Keratinocyte (primary cell): ENCODE measurements around the gene CLCN4. TPM values are rescaled to one million over a fixed set of nuclear protein-coding genes. Genes with fewer than 3 reads are reported as not detected.

ENCODE experiments used
- DNase-seq: peaks from one replicate; pipeline ENCODE4 v3.0.0-alpha.2; 2011; ENCODE audit warnings: low read depth, missing footprints, low spot score
- FAIRE-seq: peaks from 2 replicates; lab custom pipeline; 2011; peaks lifted over from hg19 to GRCh38; lab: Jason Lieb, UNC
- H2AFZ ChIP-seq: 2 replicates; pipeline ENCODE4 v1.6.0; 2012; ENCODE audit warnings: low read length, control low read depth, inconsistent platforms; ENCODE audit not compliant: control insufficient read depth
- H3K27ac ChIP-seq: 2 replicates; pipeline ENCODE4 v1.5.1; 2011; ENCODE audit warnings: low read length; ENCODE audit not compliant: control insufficient read depth, insufficient read depth
- H3K27me3 ChIP-seq: 3 replicates; pipeline ENCODE4 v1.6.0; 2011; ENCODE audit warnings: low read length; ENCODE audit not compliant: control insufficient read depth, insufficient read depth; ENCODE audit errors: extremely low read depth
- H3K36me3 ChIP-seq, 2 experiments: 2 replicates in 1 of 2; 3 replicates in 1 of 2; pipeline ENCODE4 v1.5.1; 2011; ENCODE audit warnings: low read length in 2 of 2, mild to moderate bottlenecking in 1 of 2; ENCODE audit not compliant: control insufficient read depth in 2 of 2, insufficient read depth in 2 of 2; ENCODE audit errors: extremely low read depth in 1 of 2
- H3K4me1 ChIP-seq: 3 replicates; pipeline ENCODE4 v1.5.1; 2011; ENCODE audit warnings: low read length; ENCODE audit not compliant: control insufficient read depth, insufficient read depth; ENCODE audit errors: extremely low read depth
- H3K4me2 ChIP-seq: 3 replicates; pipeline ENCODE4 v1.6.0; 2011; ENCODE audit warnings: low read depth, low read length; ENCODE audit not compliant: control insufficient read depth, insufficient read depth; ENCODE audit errors: extremely low read depth
- H3K4me3 ChIP-seq, 3 experiments: fragments of 200-600 bp in 1 of 3; sonication (generic) in 1 of 3; 2 replicates in 2 of 3; 3 replicates in 1 of 3; pipeline ENCODE4 v1.5.1; 2011 to 2016; ENCODE audit warnings: low read length in 3 of 3, mild to moderate bottlenecking in 3 of 3, control low read depth in 2 of 3, inconsistent platforms in 1 of 3, low read depth in 1 of 3, mixed read lengths in 1 of 3, mixed run types in 1 of 3, moderate library complexity in 1 of 3; ENCODE audit not compliant: control insufficient read depth in 2 of 3, insufficient read depth in 2 of 3; ENCODE audit errors: extremely low read depth in 1 of 3
- H3K79me2 ChIP-seq: 2 replicates; pipeline ENCODE4 v1.6.0; 2012; ENCODE audit warnings: low read length; ENCODE audit not compliant: control insufficient read depth, insufficient read depth
- H3K9ac ChIP-seq: 3 replicates; pipeline ENCODE4 v1.6.0; 2011; ENCODE audit warnings: low read length; ENCODE audit not compliant: control insufficient read depth, insufficient read depth; ENCODE audit errors: extremely low read depth
- H3K9me1 ChIP-seq: 3 replicates; pipeline ENCODE4 v1.6.0; 2011; ENCODE audit warnings: low read length; ENCODE audit not compliant: control insufficient read depth, insufficient read depth; ENCODE audit errors: extremely low read depth
- H3K9me3 ChIP-seq: 2 replicates; pipeline ENCODE4 v1.5.1; 2012; ENCODE audit warnings: low read depth, low read length; ENCODE audit not compliant: control insufficient read depth
- H4K20me1 ChIP-seq: 3 replicates; pipeline ENCODE4 v1.6.0; 2011; ENCODE audit warnings: low read length; ENCODE audit not compliant: control insufficient read depth, insufficient read depth; ENCODE audit errors: extremely low read depth
- EZH2 ChIP-seq: IDR thresholded peaks from one replicate; pipeline ENCODE4 v1.6.1; 2012; ENCODE audit warnings: inconsistent platforms, mild to moderate bottlenecking, low read length, moderate library complexity
- dilution Hi-C: fragments of 300-500 bp; cut with MboI; formaldehyde crosslinking; loops from one replicate; pipeline ENCODE4 v1.7.0; 2020; ENCODE audit warnings: low sequenced_read_pairs; ENCODE audit not compliant: extremely low pct_ligation_motif_present
- polyA plus RNA-seq, 5 experiments: library from polyadenylated mRNA; depleted of rRNA in 3 of 5; stranded (reverse) in 3 of 5; stranded (forward) in 1 of 5; unstranded in 1 of 5; fragments of >200 nt; gene quantifications; 1 replicate in 1 of 5; 2 replicates in 3 of 5; 3 replicates in 1 of 5; pipeline versions ENCODE4 v1.2.1 to v1.2.3, GENCODE V29; 2011 to 2012; ENCODE audit warnings: missing spikeins in 2 of 5, low read depth in 1 of 5, low replicate concordance in 1 of 5
- TF ChIP-seq, protein P1 (sequence below), 3 experiments: IDR thresholded peaks in 1 of 3; conservative IDR thresholded peaks in 1 of 3; optimal IDR thresholded peaks in 1 of 3; 2 replicates in 2 of 3; 3 replicates in 1 of 3; pipeline versions ENCODE3 to v1.5.1; 2011; ENCODE audit warnings: low read length in 3 of 3, mild to moderate bottlenecking in 3 of 3, moderate library complexity in 2 of 3, control low read depth in 1 of 3, inconsistent platforms in 1 of 3; ENCODE audit not compliant: insufficient read depth in 2 of 3; ENCODE audit errors: extremely low read depth in 1 of 3

The CLCN4 gene
- polyA plus RNA-seq, 1 donor (not counting 4 experiments of a cell fraction or from before 2014, with no cell fraction given), result 0.24 TPM

DNA sequence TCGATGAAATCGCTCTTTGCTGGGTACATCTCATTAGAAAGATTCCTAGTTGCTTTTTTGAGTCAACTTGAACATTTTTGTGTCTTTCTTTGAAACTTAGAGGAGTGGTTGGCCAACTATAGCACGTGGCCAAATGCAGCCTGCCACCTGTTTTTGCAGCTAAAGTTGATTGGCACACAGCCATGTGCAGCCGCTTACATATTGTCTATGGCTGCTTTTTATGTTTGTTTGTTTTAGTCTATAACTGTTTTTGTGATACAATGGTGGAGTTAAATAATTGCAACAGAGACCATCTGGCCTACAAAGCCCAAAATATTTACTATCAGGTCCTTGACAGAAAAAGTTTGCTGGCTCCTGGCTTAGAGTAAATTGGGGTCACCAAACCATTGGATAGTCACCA, 86.3 kb downstream of the CLCN4 start:
- H3K4me2 ChIP-seq, result no peak overlapping the region
- H3K4me1 ChIP-seq, result peaks cover 7% of the 10 kb centered on the region
- H3K27ac ChIP-seq, result no peak overlapping the region
- no peak overlapping the region for H3K9ac ChIP-seq
- H4K20me1 ChIP-seq, result no peaks in the 10 kb centered on the region
- no peak overlapping the region for H2AFZ ChIP-seq
- H3K79me2 ChIP-seq, result no peaks in the 10 kb centered on the region
- no peak overlapping the region for H3K4me3 ChIP-seq
- H3K27me3 ChIP-seq, result no peaks in the 10 kb centered on the region
- no peaks in the 10 kb centered on the region for H3K9me3 ChIP-seq
- dilution Hi-C loops, result no loop called here
- TF ChIP-seq EZH2, result no peak
- H3K36me3 ChIP-seq, result no peaks in the 10 kb centered on the region
- no peak for DNase-seq
- no peaks in the 10 kb centered on the region for H3K9me1 ChIP-seq
- FAIRE-seq, result no peak

DNA sequence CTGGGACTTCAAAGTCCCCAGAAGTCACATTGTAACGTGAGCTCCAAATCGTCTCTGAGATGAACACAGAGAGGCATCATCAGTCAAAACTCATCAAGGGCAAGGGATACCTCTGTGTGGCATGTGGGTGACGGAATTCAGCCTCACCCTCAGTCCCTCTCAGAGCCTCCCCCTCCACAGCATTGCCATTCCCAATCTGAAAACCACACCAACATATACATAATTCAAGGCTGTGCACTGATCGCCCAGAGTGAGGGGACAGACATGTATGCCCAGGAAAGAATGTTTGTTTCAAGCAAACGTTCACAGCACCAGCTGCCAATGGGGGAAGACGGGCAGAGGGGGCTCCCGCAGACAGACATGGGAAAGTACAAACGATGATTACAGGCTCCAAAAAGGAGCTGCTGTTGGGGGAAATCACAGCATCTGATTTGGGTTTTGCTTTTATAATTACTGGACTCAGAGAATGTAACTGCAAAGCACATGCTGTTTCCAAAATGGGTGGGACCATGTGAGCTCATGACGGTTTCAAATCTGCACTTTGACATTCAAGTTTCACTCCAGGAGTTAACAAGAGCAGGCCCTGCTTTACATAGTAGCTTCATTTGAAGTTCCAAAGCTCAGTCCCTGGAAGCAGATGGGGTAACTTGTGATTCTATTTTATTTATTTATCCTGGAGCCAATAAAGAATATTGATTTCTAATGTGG, 88.3 kb downstream of the CLCN4 start:
- DNase-seq (no peak), FAIRE-seq (no peak)
- Histone ChIP-seq H3K79me2 (no peaks in the 10 kb centered on the region), H3K4me3 (no peak overlapping the region), H2AFZ (no peak overlapping the region), H3K27ac (no peak overlapping the region), H3K9ac (no peak overlapping the region), H3K9me3 (no peaks in the 10 kb centered on the region), H3K9me1 (no peaks in the 10 kb centered on the region), H4K20me1 (no peaks in the 10 kb centered on the region), H3K27me3 (no peaks in the 10 kb centered on the region), H3K36me3 (no peaks in the 10 kb centered on the region), H3K4me1 (peaks cover 7% of the 10 kb centered on the region), H3K4me2 (no peak overlapping the region)
- dilution Hi-C loops, result no loop called here
- no peak for TF ChIP-seq EZH2
- TF ChIP-seq, protein P1, sequence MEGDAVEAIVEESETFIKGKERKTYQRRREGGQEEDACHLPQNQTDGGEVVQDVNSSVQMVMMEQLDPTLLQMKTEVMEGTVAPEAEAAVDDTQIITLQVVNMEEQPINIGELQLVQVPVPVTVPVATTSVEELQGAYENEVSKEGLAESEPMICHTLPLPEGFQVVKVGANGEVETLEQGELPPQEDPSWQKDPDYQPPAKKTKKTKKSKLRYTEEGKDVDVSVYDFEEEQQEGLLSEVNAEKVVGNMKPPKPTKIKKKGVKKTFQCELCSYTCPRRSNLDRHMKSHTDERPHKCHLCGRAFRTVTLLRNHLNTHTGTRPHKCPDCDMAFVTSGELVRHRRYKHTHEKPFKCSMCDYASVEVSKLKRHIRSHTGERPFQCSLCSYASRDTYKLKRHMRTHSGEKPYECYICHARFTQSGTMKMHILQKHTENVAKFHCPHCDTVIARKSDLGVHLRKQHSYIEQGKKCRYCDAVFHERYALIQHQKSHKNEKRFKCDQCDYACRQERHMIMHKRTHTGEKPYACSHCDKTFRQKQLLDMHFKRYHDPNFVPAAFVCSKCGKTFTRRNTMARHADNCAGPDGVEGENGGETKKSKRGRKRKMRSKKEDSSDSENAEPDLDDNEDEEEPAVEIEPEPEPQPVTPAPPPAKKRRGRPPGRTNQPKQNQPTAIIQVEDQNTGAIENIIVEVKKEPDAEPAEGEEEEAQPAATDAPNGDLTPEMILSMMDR (optimal IDR thresholded peaks at IDR 0.05 in 1 of 3, IDR thresholded peaks at IDR 0.05 in 1 of 3, conservative IDR thresholded peaks at IDR 0.05 in 1 of 3; ENCODE audit: extremely low read depth in 1 of 3, insufficient read depth in 2 of 3, low read length in 3 of 3), result no peak

DNA sequence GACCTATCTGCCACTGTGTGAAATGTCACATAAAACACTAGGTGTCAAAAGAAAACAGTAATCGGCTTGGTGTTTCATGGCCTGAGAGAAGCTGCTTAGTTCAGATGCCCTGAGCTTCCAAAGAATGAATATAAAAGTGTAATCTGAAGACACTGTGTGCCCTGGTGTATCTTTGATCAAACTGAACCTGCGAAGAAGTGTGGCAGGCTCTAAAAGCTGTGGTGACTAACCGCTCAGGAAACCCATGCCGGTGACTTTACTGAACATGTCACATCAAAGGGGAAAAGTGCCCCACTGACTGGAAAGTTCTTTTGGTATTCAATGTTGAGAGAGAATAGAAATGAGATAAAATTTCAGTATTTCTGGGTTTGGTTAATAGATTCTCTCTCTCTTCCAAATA, 89.1 kb downstream of the CLCN4 start:
- no peak overlapping the region for H2AFZ ChIP-seq
- FAIRE-seq, result no peak
- H4K20me1 ChIP-seq, result no peaks in the 10 kb centered on the region
- DNase-seq, result no peak
- peaks cover 4% of the 10 kb centered on the region for H3K4me1 ChIP-seq
- H3K4me2 ChIP-seq, result no peak overlapping the region
- dilution Hi-C loops, result no loop called here
- no peaks in the 10 kb centered on the region for H3K79me2 ChIP-seq
- H3K9ac ChIP-seq, result no peak overlapping the region
- no peak overlapping the region for H3K4me3 ChIP-seq
- H3K27me3 ChIP-seq, result no peaks in the 10 kb centered on the region
- no peak overlapping the region for H3K27ac ChIP-seq
- no peaks in the 10 kb centered on the region for H3K36me3 ChIP-seq
- no peaks in the 10 kb centered on the region for H3K9me1 ChIP-seq
- TF ChIP-seq, protein P1 (optimal IDR thresholded peaks at IDR 0.05 in 1 of 3, IDR thresholded peaks at IDR 0.05 in 1 of 3, conservative IDR thresholded peaks at IDR 0.05 in 1 of 3; ENCODE audit: extremely low read depth in 1 of 3, insufficient read depth in 2 of 3, low read length in 3 of 3), result no peak
- no peak for TF ChIP-seq EZH2
- no peaks in the 10 kb centered on the region for H3K9me3 ChIP-seq
